H7 (cell line): ENCODE measurements around the gene QRFP. TPM values are rescaled to one million over a fixed set of nuclear protein-coding genes. Genes with fewer than 3 reads are reported as not detected.

ENCODE experiments used
- DNase-seq: peaks from one replicate; pipeline ENCODE4 v3.0.0; 2012
- H3K27me3 ChIP-seq: 2 replicates; pipeline ENCODE4 v1.6.0; 2011; ENCODE audit warnings: mild to moderate bottlenecking, low read length; ENCODE audit not compliant: control insufficient read depth, insufficient read depth
- H3K36me3 ChIP-seq: replicated peaks from 2 replicates; pipeline ENCODE4 v1.5.1; 2011; ENCODE audit warnings: low read length; ENCODE audit not compliant: control insufficient read depth, insufficient read depth
- H3K4me3 ChIP-seq: 2 replicates; pipeline ENCODE4 v1.5.1; 2011; ENCODE audit warnings: low read depth, mild to moderate bottlenecking, control low read depth, low read length, moderate library complexity; ENCODE audit not compliant: insufficient read depth
- total RNA-seq: library from RNA; depleted of rRNA; stranded (reverse); fragments of >200 nt; shearing (Covaris generic); gene quantifications from 2 replicates; pipeline ENCODE4 v1.2.3, GENCODE V29; 2014; rRNA removed

The QRFP gene
- total RNA-seq, 1 experiment from 2014 or later, result not detected

DNA sequence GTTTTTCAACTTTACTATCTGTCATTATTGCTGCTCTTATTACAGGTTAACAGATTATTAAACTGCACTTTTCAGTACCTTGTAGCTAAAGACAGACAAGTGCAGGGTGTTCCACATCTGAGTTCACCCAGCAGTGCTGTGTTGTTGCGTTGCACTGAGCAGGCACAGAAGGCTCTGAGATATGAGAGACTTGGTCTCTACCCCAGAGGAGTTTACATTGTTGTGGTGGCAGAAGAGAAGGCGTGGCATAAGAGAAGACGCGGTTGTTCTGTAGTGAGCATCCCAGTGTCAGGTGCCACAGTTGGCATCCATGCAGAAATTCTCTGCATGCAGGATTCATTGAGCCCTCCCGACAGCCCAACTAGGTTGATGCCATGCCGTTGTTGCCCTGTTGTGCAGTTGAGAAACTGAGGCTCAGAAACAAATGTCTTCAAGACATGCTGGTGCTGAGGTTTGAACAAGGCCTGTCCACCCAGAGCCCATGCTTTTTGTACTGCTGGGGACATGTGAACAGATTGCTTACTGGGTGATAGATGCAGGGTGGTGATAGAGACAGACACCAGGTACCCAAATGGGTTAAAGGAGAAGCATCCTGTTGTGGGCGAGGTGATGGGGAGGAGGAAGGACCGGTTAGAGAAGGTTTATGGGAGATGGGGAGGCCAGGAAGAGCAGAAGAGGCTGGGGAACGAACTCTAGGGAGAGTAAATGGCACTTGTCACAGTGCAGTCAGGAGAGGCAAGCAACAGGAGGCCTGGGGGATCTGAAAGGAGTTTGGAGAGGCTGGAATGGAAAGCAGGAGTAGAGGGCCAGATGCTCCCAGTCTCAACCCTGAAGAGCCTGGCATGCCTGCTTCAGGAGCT lies 53.3 kb downstream of the QRFP start:
- no peak overlapping the region for H3K4me3 ChIP-seq
- no peaks in the 10 kb centered on the region for H3K36me3 ChIP-seq
- no peaks in the 10 kb centered on the region for H3K27me3 ChIP-seq
- no peak for DNase-seq

Other genes with a start within 250 kb of the QRFP start
- 0.11 and 0.31 TPM in 2 replicates for gene PRDM12, start 232.2 kb downstream of the QRFP start, total RNA-seq
- 53.1 and 61.9 TPM in 2 replicates for gene EXOSC2, start 203.0 kb downstream of the QRFP start, total RNA-seq
- 57.6 and 61.5 TPM in 2 replicates for gene ABL1, start 61.6 kb downstream of the QRFP start, total RNA-seq
- gene FIBCD1, start 42.4 kb upstream of the QRFP start, total RNA-seq, result 6.1 and 6.2 TPM in 2 replicates
- gene LAMC3, start 112.4 kb upstream of the QRFP start, total RNA-seq, result 84.9 and 91.8 TPM in 2 replicates
- gene AIF1L, start 199.7 kb upstream of the QRFP start, total RNA-seq, result 93.3 and 97.2 TPM in 2 replicates
- 20.6 and 26.5 TPM in 2 replicates for gene NUP214, start 228.8 kb upstream of the QRFP start, total RNA-seq